SK-N-MC (cell line): Measurements from ENCODE around the gene ANGPTL5.
A peak's percentile ranks its signal among the peaks of the same experiment; 100 is the strongest.
"Not testable (repeated sequence)": the region's sequence is repeated elsewhere in the genome, so short reads cannot be mapped to it uniquely, and the experiment has no call there.

Source experiments
- DNase-seq: peaks from one replicate; pipeline ENCODE4 v3.0.0-alpha.2; 2011; ENCODE audit warnings: low read depth, low spot score
- H3K27ac ChIP-seq: fragments of 200-600 bp; sonication (generic); 2 replicates; pipeline ENCODE4 v1.5.1; 2016; ENCODE audit warnings: mixed run types
- H3K36me3 ChIP-seq: fragments of 200-600 bp; sonication (generic); 2 replicates; pipeline ENCODE4 v1.6.1; 2017; ENCODE audit warnings: antibody characterized with exemption, low read length, mixed read lengths; ENCODE audit not compliant: insufficient read depth
- H3K4me3 ChIP-seq: fragments of 200-600 bp; sonication (generic); 2 replicates; pipeline ENCODE4 v1.5.1; 2016
- H3K9ac ChIP-seq: fragments of 200-600 bp; sonication (generic); 2 replicates; pipeline ENCODE4 v1.8.0; 2017; ENCODE audit warnings: mixed run types, mixed read lengths; ENCODE audit not compliant: insufficient read length
- H3K9me3 ChIP-seq: fragments of 200-600 bp; sonication (generic); 2 replicates; pipeline ENCODE4 v1.6.1; 2017; ENCODE audit warnings: low read depth, mild to moderate bottlenecking, antibody characterized with exemption, low read length, moderate library complexity, mixed read lengths
- EZH2 ChIP-seq: fragments of 200-600 bp; sonication (generic); IDR thresholded peaks from one replicate; pipeline ENCODE4 v1.6.1; 2017; ENCODE audit warnings: antibody characterized with exemption
- FOXP2 ChIP-seq: optimal IDR thresholded peaks from 2 replicates; pipeline ENCODE3; 2011; ENCODE audit warnings: mild to moderate bottlenecking, moderate library complexity; ENCODE audit not compliant: insufficient read depth; ENCODE audit errors: extremely low read length, control extremely low read depth
- POLR2AphosphoS5 ChIP-seq: IDR thresholded peaks from 2 replicates; pipeline ENCODE4 v1.6.1; 2012; ENCODE audit warnings: mild to moderate bottlenecking, low read depth, low read length, borderline replicate concordance

Gene ANGPTL5

DNA sequence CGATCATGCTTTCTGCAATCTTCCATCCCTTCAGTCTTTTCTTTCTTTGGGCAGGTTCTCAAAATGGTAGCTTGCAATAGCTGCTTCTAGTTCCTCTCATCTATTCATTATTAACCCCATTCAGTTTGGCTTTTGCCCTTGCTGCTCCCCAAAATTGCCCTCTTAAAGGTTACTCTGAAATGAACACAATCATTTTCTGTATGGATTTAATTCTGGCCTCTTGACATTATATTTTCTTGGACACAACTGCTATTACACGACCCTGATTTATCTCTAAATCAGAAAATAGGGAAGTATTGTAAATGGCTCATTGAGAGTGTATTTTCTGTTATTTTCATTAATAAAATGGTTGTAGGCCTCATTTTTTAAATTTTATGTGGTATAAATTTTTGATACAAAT lies at the start of gene ANGPTL5:
Gene ANGPTL5, minus strand, starts transcription at position 101 of the 400 bp plus-strand sequence. CDS start 8,613 bp downstream, outside the sequence.
- TF ChIP-seq FOXP2 (no peak), EZH2 (no peak), POLR2AphosphoS5 (no peak)
- H3K4me3 ChIP-seq = peak within 1 kb of the TSS; percentile 86
- H3K9me3 ChIP-seq = no peaks in the 10 kb centered on the region
- DNase-seq = no peak
- no peak within 1 kb of the TSS for H3K27ac ChIP-seq
- H3K9ac ChIP-seq = peak within 1 kb of the TSS; percentile 19
- H3K36me3 ChIP-seq = no peaks in the 10 kb centered on the region

DNA sequence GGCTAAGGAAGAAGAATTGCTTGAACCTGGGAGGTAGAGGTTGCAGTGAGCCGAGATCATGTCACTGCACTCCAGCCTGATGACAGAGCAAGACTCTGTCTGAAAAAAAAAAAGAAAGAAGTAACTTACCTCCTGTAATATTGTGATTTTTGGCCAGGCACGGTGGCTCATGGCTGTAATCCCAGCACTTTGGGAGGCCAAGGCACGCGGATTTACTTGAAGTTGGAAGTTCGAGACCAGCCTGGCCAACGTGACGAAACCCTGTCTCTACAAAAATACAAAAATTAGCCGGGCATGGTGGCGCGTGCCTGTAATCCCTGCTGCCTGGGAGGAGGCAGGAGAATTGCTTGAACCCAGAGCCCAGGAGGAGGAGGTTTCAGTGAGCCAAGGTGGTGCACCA lies 47.9 kb upstream of the ANGPTL5 start:
- not testable (repeated sequence) for H3K36me3 ChIP-seq, H3K27ac ChIP-seq, DNase-seq, H3K9ac ChIP-seq, H3K9me3 ChIP-seq, H3K4me3 ChIP-seq

GRCh38 chr11:101960231-101960630 lies 43.9 kb upstream of the ANGPTL5 start:
- no peaks in the 10 kb centered on the region for H3K9me3 ChIP-seq
- no peaks in the 10 kb centered on the region for H3K36me3 ChIP-seq
- H3K27ac ChIP-seq = no peak overlapping the region
- no peak overlapping the region for H3K4me3 ChIP-seq
- H3K9ac ChIP-seq = no peak overlapping the region
- DNase-seq = no peak
- TF ChIP-seq POLR2AphosphoS5 = no peak
- TF ChIP-seq FOXP2 = no peak
- no peak for TF ChIP-seq EZH2

- Histone ChIP-seq H3K9me3 (no peaks in the 10 kb centered on the region), H3K36me3 (no peaks in the 10 kb centered on the region), H3K9ac (no peak overlapping the region), H3K27ac (no peak overlapping the region), H3K4me3 (no peak overlapping the region)
- DNase-seq = no peak
- TF ChIP-seq EZH2 (no peak), FOXP2 (no peak), POLR2AphosphoS5 (no peak)
These were observed 39.4 kb upstream of the ANGPTL5 start for GRCh38 chr11:101955701-101956100.

DNA sequence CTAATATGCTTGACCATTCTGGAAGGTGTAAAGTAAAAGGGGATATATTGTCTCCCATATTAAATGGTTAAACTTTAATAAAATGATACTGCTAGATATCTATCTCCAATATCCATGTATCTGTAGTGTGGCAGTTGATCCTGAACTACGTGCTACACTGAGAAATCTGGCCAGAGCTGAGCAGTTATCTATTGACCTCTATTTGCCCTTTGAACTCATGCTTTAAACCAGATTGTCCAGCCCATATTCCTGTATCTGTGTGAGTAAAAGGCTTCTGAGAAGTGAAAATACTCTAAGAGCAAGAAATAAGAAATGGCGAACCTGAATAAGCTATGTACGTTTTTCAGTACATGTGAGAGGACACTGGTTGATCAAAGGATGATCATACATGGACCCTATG lies 39.0 kb upstream of the ANGPTL5 start:
- Histone ChIP-seq H3K36me3 (no peaks in the 10 kb centered on the region), H3K9ac (no peak overlapping the region)
- DNase-seq = no peak

GRCh38 chr11:101949680-101950220 lies 33.4 kb upstream of the ANGPTL5 start:
- Histone ChIP-seq H3K36me3 (no peaks in the 10 kb centered on the region), H3K9ac (no peak overlapping the region), H3K9me3 (no peaks in the 10 kb centered on the region), H3K27ac (no peak overlapping the region), H3K4me3 (no peak overlapping the region)
- no peak for DNase-seq
- TF ChIP-seq FOXP2 (no peak), POLR2AphosphoS5 (no peak), EZH2 (no peak)

More for the DNA sequence above, 39.0 kb upstream of the ANGPTL5 start:
- no peak for TF ChIP-seq FOXP2
- TF ChIP-seq EZH2 = no peak
- TF ChIP-seq POLR2AphosphoS5 = no peak
- Histone ChIP-seq H3K9me3 (no peaks in the 10 kb centered on the region), H3K4me3 (no peak overlapping the region), H3K27ac (no peak overlapping the region)

GRCh38 chr11:101945448-101945847 lies 29.1 kb upstream of the ANGPTL5 start:
- H3K9me3 ChIP-seq = no peaks in the 10 kb centered on the region
- H3K9ac ChIP-seq = no peak overlapping the region
- H3K4me3 ChIP-seq = no peak overlapping the region
- no peaks in the 10 kb centered on the region for H3K36me3 ChIP-seq
- no peak for DNase-seq
- TF ChIP-seq EZH2 (no peak), POLR2AphosphoS5 (no peak), FOXP2 (no peak)
- no peak overlapping the region for H3K27ac ChIP-seq

DNA sequence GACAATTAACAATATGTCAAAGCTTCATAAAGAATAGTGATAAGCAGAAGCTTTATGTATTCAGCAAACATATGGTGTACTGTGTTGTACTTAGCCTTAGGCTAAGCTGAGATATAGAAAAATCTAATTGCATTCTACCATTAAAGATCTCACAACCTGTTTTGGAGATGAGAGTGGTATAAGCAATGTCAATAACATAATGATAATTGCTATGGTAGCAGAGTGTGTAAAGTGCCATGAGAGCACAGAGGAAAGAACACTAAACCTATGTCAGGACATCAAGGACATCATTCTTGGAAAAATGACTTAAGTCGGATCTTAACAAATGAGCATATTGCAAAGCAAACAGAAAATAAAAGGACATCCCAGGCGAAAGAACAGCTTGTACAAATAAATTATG lies 28.6 kb upstream of the ANGPTL5 start:
- TF ChIP-seq POLR2AphosphoS5 (no peak), EZH2 (no peak), FOXP2 (no peak)
- Histone ChIP-seq H3K27ac (no peak overlapping the region), H3K4me3 (no peak overlapping the region), H3K36me3 (no peaks in the 10 kb centered on the region), H3K9me3 (no peaks in the 10 kb centered on the region), H3K9ac (no peak overlapping the region)
- DNase-seq = no peak

DNA sequence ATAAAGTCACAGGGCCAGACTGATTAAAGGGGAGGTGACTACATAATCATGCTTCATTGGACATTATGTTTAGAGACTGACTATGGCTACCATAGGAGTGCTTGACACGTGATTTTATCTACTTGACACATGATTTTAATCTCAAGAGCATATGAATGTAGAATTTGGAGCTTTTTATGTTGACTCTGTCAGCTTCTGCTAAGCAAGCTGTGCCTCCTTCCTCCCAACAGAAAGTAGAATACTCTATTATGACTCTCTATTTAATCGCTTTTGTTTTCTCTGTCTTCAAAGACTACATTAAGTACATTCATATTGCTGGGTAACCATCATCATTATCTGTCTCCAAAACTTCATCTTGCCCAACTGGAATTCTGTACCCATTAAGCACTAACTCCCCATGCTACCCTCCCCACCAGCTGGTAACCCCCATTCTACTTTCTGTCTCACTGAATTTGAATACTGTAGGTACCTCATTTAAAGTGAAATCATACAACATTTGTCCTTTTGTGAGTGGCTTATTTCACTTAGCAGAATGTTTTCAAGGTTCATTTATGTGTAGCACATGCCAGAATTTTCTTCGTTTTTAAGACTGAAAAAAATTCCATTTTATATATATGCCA lies 24.7 kb upstream of the ANGPTL5 start:
- TF ChIP-seq POLR2AphosphoS5 = no peak
- no peak for TF ChIP-seq EZH2
- no peak for TF ChIP-seq FOXP2
- no peak for DNase-seq
- Histone ChIP-seq H3K27ac (no peak overlapping the region), H3K36me3 (no peaks in the 10 kb centered on the region), H3K9me3 (no peaks in the 10 kb centered on the region), H3K9ac (no peak overlapping the region), H3K4me3 (no peak overlapping the region)
